Adrenal gland (tissue), 5 donors: ENCODE measurements around the gene ANP32E.
"Not testable (repeated sequence)": the region's sequence is repeated elsewhere in the genome, so short reads cannot be mapped to it uniquely, and the experiment has no call there.

Experiments used
- POLR2A ChIP-seq, 2 donors: fragments of 450-650 bp; IDR thresholded peaks; one replicate each; pipeline ENCODE4 v1.6.1; 2017; ENCODE audit warnings: antibody characterized with exemption in 2 of 2, mild to moderate bottlenecking in 2 of 2, moderate library complexity in 1 of 2
- TF ChIP-seq, protein P1 (sequence below), 6 experiments: fragments of 450-650 bp in 4 of 6; fragments of 200-600 bp in 2 of 6; sonication (generic) in 1 of 6; IDR thresholded peaks; 1 replicate in 5 of 6; 2 replicates in 1 of 6; pipeline versions ENCODE4 v1.5.1 to v1.8.0; 2016 to 2021; ENCODE audit warnings: antibody characterized with exemption in 6 of 6, mild to moderate bottlenecking in 2 of 6, moderate library complexity in 1 of 6
- donor health status: DM: no; HTN: no; CAD: no.

DNA sequence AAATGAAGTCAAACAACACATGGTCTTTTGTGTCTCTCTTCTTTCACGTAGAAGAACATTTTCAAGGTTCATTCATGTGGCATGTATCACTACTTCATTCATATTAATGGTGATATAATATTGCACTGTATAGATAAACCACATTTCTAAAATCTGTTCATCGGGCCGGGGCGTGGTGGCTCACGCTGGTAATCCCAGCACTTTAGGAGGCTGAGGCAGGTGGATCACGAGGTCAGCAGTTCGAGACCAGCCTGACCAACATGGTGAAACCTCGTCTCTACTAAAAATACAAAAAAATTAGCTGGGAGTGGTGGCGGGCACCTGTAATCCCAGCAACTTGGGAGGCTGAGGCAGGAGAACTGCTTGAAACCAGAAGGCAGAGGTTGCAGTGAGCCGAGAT is 7.7 kb downstream of the ANP32E start:
- TF ChIP-seq, protein P1, sequence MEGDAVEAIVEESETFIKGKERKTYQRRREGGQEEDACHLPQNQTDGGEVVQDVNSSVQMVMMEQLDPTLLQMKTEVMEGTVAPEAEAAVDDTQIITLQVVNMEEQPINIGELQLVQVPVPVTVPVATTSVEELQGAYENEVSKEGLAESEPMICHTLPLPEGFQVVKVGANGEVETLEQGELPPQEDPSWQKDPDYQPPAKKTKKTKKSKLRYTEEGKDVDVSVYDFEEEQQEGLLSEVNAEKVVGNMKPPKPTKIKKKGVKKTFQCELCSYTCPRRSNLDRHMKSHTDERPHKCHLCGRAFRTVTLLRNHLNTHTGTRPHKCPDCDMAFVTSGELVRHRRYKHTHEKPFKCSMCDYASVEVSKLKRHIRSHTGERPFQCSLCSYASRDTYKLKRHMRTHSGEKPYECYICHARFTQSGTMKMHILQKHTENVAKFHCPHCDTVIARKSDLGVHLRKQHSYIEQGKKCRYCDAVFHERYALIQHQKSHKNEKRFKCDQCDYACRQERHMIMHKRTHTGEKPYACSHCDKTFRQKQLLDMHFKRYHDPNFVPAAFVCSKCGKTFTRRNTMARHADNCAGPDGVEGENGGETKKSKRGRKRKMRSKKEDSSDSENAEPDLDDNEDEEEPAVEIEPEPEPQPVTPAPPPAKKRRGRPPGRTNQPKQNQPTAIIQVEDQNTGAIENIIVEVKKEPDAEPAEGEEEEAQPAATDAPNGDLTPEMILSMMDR (IDR thresholded peaks at IDR 0.05), result not testable (repeated sequence)
- TF ChIP-seq POLR2A (IDR thresholded peaks at IDR 0.05), result not testable (repeated sequence)
